Thyroid gland (tissue), 4 donors: ENCODE measurements around the gene OR7C1. TPM values are rescaled to one million over a fixed set of nuclear protein-coding genes. Genes with fewer than 3 reads are reported as not detected.

Source experiments
- DNase-seq, 2 donors: peaks; one replicate each; pipeline ENCODE4 v3.0.0-alpha.2; 2019
- H3K27ac ChIP-seq, 3 donors: fragments of 200-600 bp; sonication (generic); 1 replicate in 2 of 3; 2 replicates in 1 of 3; pipeline ENCODE4 v1.5.1; 2016 to 2019; ENCODE audit warnings: mild to moderate bottlenecking in 1 of 3, moderate library complexity in 1 of 3
- H3K27me3 ChIP-seq: fragments of 200-600 bp; sonication (generic); one replicate; pipeline ENCODE4 v1.5.1; 2019
- H3K36me3 ChIP-seq, 2 donors: fragments of 200-600 bp; sonication (generic); one replicate each; pipeline ENCODE4 v1.5.1; 2016 to 2019
- H3K4me1 ChIP-seq, 2 donors: fragments of 200-600 bp; sonication (generic); one replicate each; pipeline ENCODE4 v1.5.1; 2017 to 2019
- H3K4me3 ChIP-seq, 3 donors: fragments of 200-600 bp; sonication (generic); replicated peaks in 1 of 3; 1 replicate in 2 of 3; 2 replicates in 1 of 3; pipeline ENCODE4 v1.5.1; 2016; ENCODE audit warnings: mild to moderate bottlenecking in 1 of 3
- H3K9me3 ChIP-seq: fragments of 200-600 bp; sonication (generic); one replicate; pipeline ENCODE4 v1.5.1; 2017
- POLR2A ChIP-seq, 2 donors: fragments of 450-650 bp; IDR thresholded peaks; one replicate each; pipeline ENCODE4 v1.6.1; 2017; ENCODE audit warnings: antibody characterized with exemption in 2 of 2, mild to moderate bottlenecking in 2 of 2, moderate library complexity in 1 of 2
- WGBS, 2 donors: methylation state at CpG; one replicate each; pipeline ENCODE4 v1.1.5; 2017; 5-methylcytosine and 5-hydroxymethylcytosine counted together
- intact Hi-C: fragments of 100-400 bp; cut with DNase I; formaldehyde crosslinking; loops from one replicate; pipeline ENCODE4 v1.15.1; 2023
- total RNA-seq, 4 donors: library from RNA; depleted of rRNA; stranded (reverse); fragments of >200 nt; gene quantifications; one replicate each; pipeline ENCODE4 v1.2.3, GENCODE V29; 2016
- TF ChIP-seq, protein P1 (sequence below), 6 experiments: fragments of 200-600 bp in 3 of 6; fragments of 450-650 bp in 3 of 6; sonication (generic) in 3 of 6; IDR thresholded peaks; one replicate each; pipeline ENCODE4 v1.5.1; 2016 to 2019; ENCODE audit warnings: antibody characterized with exemption in 6 of 6, mild to moderate bottlenecking in 2 of 6, inconsistent platforms in 1 of 6, moderate library complexity in 1 of 6

The OR7C1 gene
- total RNA-seq, 4 donors from 2014 or later = under 0.01 TPM; not detected in 3

DNA sequence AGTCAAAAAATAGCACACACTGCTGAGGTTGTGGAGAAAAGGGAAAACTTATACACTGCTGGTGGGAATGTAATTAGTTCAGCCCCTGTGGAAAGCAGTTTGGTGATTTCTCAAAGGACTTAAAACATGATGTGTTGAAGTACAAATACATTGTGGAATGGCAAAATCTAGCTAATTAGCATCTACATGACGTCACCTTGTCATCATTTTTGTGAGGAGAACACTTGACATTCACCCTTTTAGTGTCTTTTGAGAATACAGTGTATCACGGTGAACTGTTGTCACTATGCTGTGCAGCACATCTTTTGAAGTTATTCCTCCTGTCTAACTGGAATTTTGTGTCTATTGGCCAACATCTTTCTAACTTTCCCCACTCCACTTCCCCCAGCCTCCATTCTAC lies 8.2 kb upstream of the OR7C1 start:
- H3K4me1 ChIP-seq = no peaks in the 10 kb centered on the region
- H3K36me3 ChIP-seq = no peaks in the 10 kb centered on the region
- no peaks in the 10 kb centered on the region for H3K27me3 ChIP-seq
- WGBS, 2 donors = 34 to 55% methylated on average over 2 of the region's 2 CpGs
- no peak overlapping the region for H3K27ac ChIP-seq
- no peak for TF ChIP-seq POLR2A (IDR thresholded peaks at IDR 0.05)
- TF ChIP-seq, protein P1, sequence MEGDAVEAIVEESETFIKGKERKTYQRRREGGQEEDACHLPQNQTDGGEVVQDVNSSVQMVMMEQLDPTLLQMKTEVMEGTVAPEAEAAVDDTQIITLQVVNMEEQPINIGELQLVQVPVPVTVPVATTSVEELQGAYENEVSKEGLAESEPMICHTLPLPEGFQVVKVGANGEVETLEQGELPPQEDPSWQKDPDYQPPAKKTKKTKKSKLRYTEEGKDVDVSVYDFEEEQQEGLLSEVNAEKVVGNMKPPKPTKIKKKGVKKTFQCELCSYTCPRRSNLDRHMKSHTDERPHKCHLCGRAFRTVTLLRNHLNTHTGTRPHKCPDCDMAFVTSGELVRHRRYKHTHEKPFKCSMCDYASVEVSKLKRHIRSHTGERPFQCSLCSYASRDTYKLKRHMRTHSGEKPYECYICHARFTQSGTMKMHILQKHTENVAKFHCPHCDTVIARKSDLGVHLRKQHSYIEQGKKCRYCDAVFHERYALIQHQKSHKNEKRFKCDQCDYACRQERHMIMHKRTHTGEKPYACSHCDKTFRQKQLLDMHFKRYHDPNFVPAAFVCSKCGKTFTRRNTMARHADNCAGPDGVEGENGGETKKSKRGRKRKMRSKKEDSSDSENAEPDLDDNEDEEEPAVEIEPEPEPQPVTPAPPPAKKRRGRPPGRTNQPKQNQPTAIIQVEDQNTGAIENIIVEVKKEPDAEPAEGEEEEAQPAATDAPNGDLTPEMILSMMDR (IDR thresholded peaks at IDR 0.05) = no peak
- no peak for DNase-seq
- intact Hi-C loops = no loop called here
- no peak overlapping the region for H3K4me3 ChIP-seq
- H3K9me3 ChIP-seq = no peaks in the 10 kb centered on the region

DNA sequence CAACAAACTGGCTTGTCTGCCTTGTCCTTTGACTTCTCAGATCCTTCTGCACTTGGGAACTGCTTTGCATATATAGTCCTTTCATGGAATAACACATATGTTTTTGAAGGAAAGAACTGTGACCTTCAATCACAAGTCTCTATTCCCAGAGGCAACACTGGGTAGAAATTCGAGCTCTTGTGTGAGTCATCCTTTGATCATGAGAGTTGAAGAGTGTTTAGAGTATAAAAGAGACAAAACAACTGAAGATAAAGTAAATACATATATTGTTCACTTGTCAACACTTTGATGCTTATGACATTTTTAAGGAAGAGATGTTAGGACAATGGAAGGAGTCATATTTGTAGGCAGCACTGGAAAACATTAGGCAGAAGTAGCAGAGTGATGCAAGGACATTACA lies 5.2 kb upstream of the OR7C1 start:
- intact Hi-C loops = no loop called here
- Histone ChIP-seq H3K27ac (no peak overlapping the region), H3K27me3 (no peaks in the 10 kb centered on the region), H3K4me1 (no peaks in the 10 kb centered on the region), H3K9me3 (no peaks in the 10 kb centered on the region), H3K36me3 (no peaks in the 10 kb centered on the region), H3K4me3 (no peak overlapping the region)
- TF ChIP-seq, protein P1 (IDR thresholded peaks at IDR 0.05) = no peak
- TF ChIP-seq POLR2A (IDR thresholded peaks at IDR 0.05) = no peak
- no peak for DNase-seq
- WGBS, 2 donors = 35 to 41% methylated on average over 1 of the region's 1 CpG

DNA sequence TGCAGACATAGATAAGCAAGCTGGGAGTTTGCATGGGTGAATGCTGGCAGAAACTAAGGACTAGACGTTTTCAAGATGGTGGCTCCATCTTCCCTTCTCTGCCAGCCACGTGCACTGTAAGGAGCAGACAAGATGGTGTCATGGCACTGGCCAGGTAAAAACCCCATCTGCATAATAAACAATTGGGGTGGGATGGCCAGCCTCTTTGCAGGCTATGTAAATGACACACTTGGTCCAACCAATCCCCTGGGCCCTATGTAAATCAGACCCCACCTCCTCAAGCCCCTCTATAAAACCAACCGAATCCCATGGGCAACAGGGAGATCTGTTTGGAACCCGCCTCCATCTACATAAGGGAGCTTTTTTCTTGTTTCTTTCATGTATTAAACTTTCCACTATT lies 2.4 kb upstream of the OR7C1 start:
- Histone ChIP-seq H3K27me3 (no peaks in the 10 kb centered on the region), H3K4me1 (no peaks in the 10 kb centered on the region), H3K36me3 (no peaks in the 10 kb centered on the region), H3K4me3 (no peak overlapping the region), H3K9me3 (no peaks in the 10 kb centered on the region), H3K27ac (no peak overlapping the region)
- no peak for TF ChIP-seq POLR2A (IDR thresholded peaks at IDR 0.05)
- TF ChIP-seq, protein P1 (IDR thresholded peaks at IDR 0.05) = no peak
- intact Hi-C loops = no loop called here
- 69 to 83% methylated on average over 4 of the region's 4 CpGs for WGBS, 2 donors
- DNase-seq = no peak

DNA sequence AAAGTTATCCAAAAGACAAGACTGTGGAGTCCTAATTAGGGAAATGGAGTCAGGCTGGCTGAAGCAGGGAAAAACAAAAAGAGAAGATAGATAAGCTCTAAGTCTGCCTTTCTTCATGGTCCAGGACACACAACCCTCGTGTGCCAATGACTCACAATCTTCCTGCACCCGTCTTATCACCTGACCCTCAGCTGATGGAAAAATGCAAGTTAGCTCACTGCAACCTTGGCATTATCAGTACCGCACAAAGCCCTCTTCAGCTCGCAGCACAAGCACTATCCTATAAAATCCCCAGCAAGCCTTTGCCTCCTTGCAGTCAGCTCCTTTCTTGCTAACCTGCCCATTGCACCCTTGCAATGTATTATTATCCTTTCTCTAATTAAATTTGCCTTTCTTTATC lies 4.3 kb downstream of the OR7C1 start:
- TF ChIP-seq, protein P1 (IDR thresholded peaks at IDR 0.05) = no peak
- TF ChIP-seq POLR2A (IDR thresholded peaks at IDR 0.05) = no peak
- DNase-seq = no peak
- H3K27me3 ChIP-seq = no peaks in the 10 kb centered on the region
- H3K36me3 ChIP-seq = no peaks in the 10 kb centered on the region
- WGBS, 2 donors = 62 to 76% methylated on average over 4 of the region's 4 CpGs
- H3K4me3 ChIP-seq = no peak overlapping the region
- no peaks in the 10 kb centered on the region for H3K4me1 ChIP-seq
- intact Hi-C loops = no loop called here
- no peaks in the 10 kb centered on the region for H3K9me3 ChIP-seq
- H3K27ac ChIP-seq = no peak overlapping the region

DNA sequence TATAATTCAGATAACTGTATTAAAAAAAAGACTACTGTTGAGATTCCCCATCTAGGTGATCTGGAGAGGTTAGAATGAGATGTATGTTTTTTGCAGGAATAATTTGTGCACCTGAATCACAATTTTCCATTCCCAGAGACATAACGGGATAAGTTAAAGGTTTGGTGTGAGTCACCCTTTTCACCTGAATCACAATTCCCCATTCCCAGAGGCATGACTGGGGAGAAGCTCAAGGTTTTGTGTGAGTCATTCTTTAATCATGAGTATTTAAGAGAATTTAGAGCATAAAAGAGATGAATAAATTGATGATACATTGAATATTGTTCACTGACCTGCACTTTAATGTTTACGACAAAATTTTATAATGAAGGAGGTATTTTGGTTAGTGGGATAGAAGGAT lies 9.0 kb downstream of the OR7C1 start:
- no peaks in the 10 kb centered on the region for H3K4me1 ChIP-seq
- WGBS, 2 donors = 83 to 90% methylated on average over 2 of the region's 2 CpGs
- no peak overlapping the region for H3K4me3 ChIP-seq
- no peak for DNase-seq
- H3K27ac ChIP-seq = no peak overlapping the region
- intact Hi-C loops = no loop called here
- no peaks in the 10 kb centered on the region for H3K9me3 ChIP-seq
- TF ChIP-seq, protein P1 (IDR thresholded peaks at IDR 0.05) = no peak
- no peak for TF ChIP-seq POLR2A (IDR thresholded peaks at IDR 0.05)
- H3K27me3 ChIP-seq = no peaks in the 10 kb centered on the region
- no peaks in the 10 kb centered on the region for H3K36me3 ChIP-seq
